Measurements from ENCODE around the gene OCA2.

Gene OCA2

GRCh38 chr15:28107111-28107903, 8.2 kb upstream of the OCA2 start:
- Histone ChIP-seq H3K36me3 (ENCODE audit: control insufficient read depth, insufficient read depth, low read length) (peaks cover 10% of the 10 kb centered on the region), H3K4me1 (ENCODE audit: control insufficient read depth, insufficient read depth, low read length) (no peaks in the 10 kb centered on the region), H3K27ac (ENCODE audit: low read depth, low read length) (no peak overlapping the region), H3K9ac (ENCODE audit: low read length) (no peak overlapping the region), H3K4me3 (ENCODE audit: low read length) (peak overlapping the region; percentile 66), H3K27me3 (ENCODE audit: control insufficient read depth, insufficient read depth, low read length) (peaks cover 14% of the 10 kb centered on the region)

- no peaks in the 10 kb centered on the region for H3K4me1 ChIP-seq (ENCODE audit: control insufficient read depth, insufficient read depth, low read length)
- peak overlapping the region; percentile 66 for H3K4me3 ChIP-seq (ENCODE audit: low read length)
- no peak overlapping the region for H3K27ac ChIP-seq (ENCODE audit: low read depth, low read length)
- H3K27me3 ChIP-seq (ENCODE audit: control insufficient read depth, insufficient read depth, low read length): peaks cover 14% of the 10 kb centered on the region
- H3K9ac ChIP-seq (ENCODE audit: low read length): no peak overlapping the region
- peaks cover 2% of the 10 kb centered on the region for H3K36me3 ChIP-seq (ENCODE audit: control insufficient read depth, insufficient read depth, low read length)
These were observed 7.4 kb upstream of the OCA2 start for GRCh38 chr15:28106294-28107110.

- Histone ChIP-seq H3K9ac (ENCODE audit: low read length) (no peak overlapping the region), H3K27ac (ENCODE audit: low read depth, low read length) (no peak overlapping the region), H3K4me1 (ENCODE audit: control insufficient read depth, insufficient read depth, low read length) (no peaks in the 10 kb centered on the region), H3K36me3 (ENCODE audit: control insufficient read depth, insufficient read depth, low read length) (no peaks in the 10 kb centered on the region), H3K27me3 (ENCODE audit: control insufficient read depth, insufficient read depth, low read length) (peaks cover 14% of the 10 kb centered on the region), H3K4me3 (ENCODE audit: low read length) (no peak overlapping the region)
These were observed 6.7 kb upstream of the OCA2 start for GRCh38 chr15:28105793-28106192.

GRCh38 chr15:28105224-28105791, 6.2 kb upstream of the OCA2 start:
- Histone ChIP-seq H3K36me3 (ENCODE audit: control insufficient read depth, insufficient read depth, low read length) (no peaks in the 10 kb centered on the region), H3K27ac (ENCODE audit: low read depth, low read length) (no peak overlapping the region), H3K9ac (ENCODE audit: low read length) (no peak overlapping the region), H3K27me3 (ENCODE audit: control insufficient read depth, insufficient read depth, low read length) (peaks cover 14% of the 10 kb centered on the region), H3K4me1 (ENCODE audit: control insufficient read depth, insufficient read depth, low read length) (no peaks in the 10 kb centered on the region), H3K4me3 (ENCODE audit: low read length) (no peak overlapping the region)

- Histone ChIP-seq H3K9ac (ENCODE audit: low read length) (no peak overlapping the region), H3K4me3 (ENCODE audit: low read length) (no peak overlapping the region), H3K27ac (ENCODE audit: low read depth, low read length) (no peak overlapping the region), H3K36me3 (ENCODE audit: control insufficient read depth, insufficient read depth, low read length) (no peaks in the 10 kb centered on the region), H3K27me3 (ENCODE audit: control insufficient read depth, insufficient read depth, low read length) (peaks cover 14% of the 10 kb centered on the region), H3K4me1 (ENCODE audit: control insufficient read depth, insufficient read depth, low read length) (no peaks in the 10 kb centered on the region)
These were observed 5.2 kb upstream of the OCA2 start for GRCh38 chr15:28104326-28104725.

- Histone ChIP-seq H3K4me1 (ENCODE audit: control insufficient read depth, insufficient read depth, low read length) (no peaks in the 10 kb centered on the region), H3K36me3 (ENCODE audit: control insufficient read depth, insufficient read depth, low read length) (no peaks in the 10 kb centered on the region), H3K9ac (ENCODE audit: low read length) (no peak overlapping the region), H3K4me3 (ENCODE audit: low read length) (no peak overlapping the region), H3K27ac (ENCODE audit: low read depth, low read length) (no peak overlapping the region), H3K27me3 (ENCODE audit: control insufficient read depth, insufficient read depth, low read length) (peaks cover 14% of the 10 kb centered on the region)
These were observed 4.7 kb upstream of the OCA2 start for GRCh38 chr15:28103831-28104230.

- Histone ChIP-seq H3K4me3 (ENCODE audit: low read length) (no peak overlapping the region), H3K9ac (ENCODE audit: low read length) (no peak overlapping the region), H3K27ac (ENCODE audit: low read depth, low read length) (no peak overlapping the region), H3K4me1 (ENCODE audit: control insufficient read depth, insufficient read depth, low read length) (no peaks in the 10 kb centered on the region), H3K36me3 (ENCODE audit: control insufficient read depth, insufficient read depth, low read length) (no peaks in the 10 kb centered on the region), H3K27me3 (ENCODE audit: control insufficient read depth, insufficient read depth, low read length) (peaks cover 23% of the 10 kb centered on the region)
These were observed 2.9 kb upstream of the OCA2 start for GRCh38 chr15:28101983-28102441.

- no peak overlapping the region for H3K9ac ChIP-seq (ENCODE audit: low read length)
- H3K27me3 ChIP-seq (ENCODE audit: control insufficient read depth, insufficient read depth, low read length): peaks cover 21% of the 10 kb centered on the region
- H3K27ac ChIP-seq (ENCODE audit: low read depth, low read length): no peak overlapping the region
- H3K36me3 ChIP-seq (ENCODE audit: control insufficient read depth, insufficient read depth, low read length): no peaks in the 10 kb centered on the region
- no peaks in the 10 kb centered on the region for H3K4me1 ChIP-seq (ENCODE audit: control insufficient read depth, insufficient read depth, low read length)
- H3K4me3 ChIP-seq (ENCODE audit: low read length): no peak overlapping the region
These were observed 2.1 kb upstream of the OCA2 start for GRCh38 chr15:28101201-28101600.

- Histone ChIP-seq H3K4me1 (ENCODE audit: control insufficient read depth, insufficient read depth, low read length) (no peaks in the 10 kb centered on the region), H3K4me3 (ENCODE audit: low read length) (no peak overlapping the region), H3K27ac (ENCODE audit: low read depth, low read length) (no peak overlapping the region), H3K9ac (ENCODE audit: low read length) (no peak overlapping the region), H3K27me3 (ENCODE audit: control insufficient read depth, insufficient read depth, low read length) (peaks cover 15% of the 10 kb centered on the region), H3K36me3 (ENCODE audit: control insufficient read depth, insufficient read depth, low read length) (no peaks in the 10 kb centered on the region)
These were observed 1.5 kb upstream of the OCA2 start for GRCh38 chr15:28100516-28101195.

- no peak overlapping the region for H3K9ac ChIP-seq (ENCODE audit: low read length)
- H3K4me3 ChIP-seq (ENCODE audit: low read length): no peak overlapping the region
- H3K36me3 ChIP-seq (ENCODE audit: control insufficient read depth, insufficient read depth, low read length): no peaks in the 10 kb centered on the region
- H3K27me3 ChIP-seq (ENCODE audit: control insufficient read depth, insufficient read depth, low read length): peaks cover 11% of the 10 kb centered on the region
- H3K27ac ChIP-seq (ENCODE audit: low read depth, low read length): no peak overlapping the region
- no peaks in the 10 kb centered on the region for H3K4me1 ChIP-seq (ENCODE audit: control insufficient read depth, insufficient read depth, low read length)
These were observed 533 bp upstream of the OCA2 start for GRCh38 chr15:28099555-28100140.

GRCh38 chr15:28098360-28098765, 752 bp downstream of the OCA2 start:
- H3K4me1 ChIP-seq (ENCODE audit: control insufficient read depth, insufficient read depth, low read length): no peaks in the 10 kb centered on the region
- H3K27me3 ChIP-seq (ENCODE audit: control insufficient read depth, insufficient read depth, low read length): peaks cover 15% of the 10 kb centered on the region
- no peak overlapping the region for H3K27ac ChIP-seq (ENCODE audit: low read depth, low read length)

More at GRCh38 chr15:28098360-28098765, 752 bp downstream of the OCA2 start:
- H3K36me3 ChIP-seq (ENCODE audit: control insufficient read depth, insufficient read depth, low read length): no peaks in the 10 kb centered on the region
- no peak overlapping the region for H3K4me3 ChIP-seq (ENCODE audit: low read length)
- no peak overlapping the region for H3K9ac ChIP-seq (ENCODE audit: low read length)
